Astrocyte of the cerebellum (primary cell): ENCODE results near the gene SMTNL2.
A peak's percentile ranks its signal among the peaks of the same experiment; 100 is the strongest.

Source experiments
- DNase-seq: peaks from one replicate; pipeline ENCODE4 v3.0.0-alpha.2; 2011; ENCODE audit warnings: low read depth
- H3K4me3 ChIP-seq: 2 replicates; pipeline ENCODE4 v1.5.1; 2011; ENCODE audit warnings: mild to moderate bottlenecking, low read depth, low read length, moderate library complexity
- in situ Hi-C: cut with HindIII; loops from 2 replicates; pipeline ENCODE4 v1.10.0; 2017; ENCODE audit warnings: low sequenced_read_pairs
- TF ChIP-seq, protein P1 (sequence below): IDR thresholded peaks from 2 replicates; pipeline ENCODE4 v1.5.1; 2012; ENCODE audit warnings: low read length, low read depth, moderate library complexity, mild to moderate bottlenecking; ENCODE audit errors: missing control alignments

The SMTNL2 gene

DNA sequence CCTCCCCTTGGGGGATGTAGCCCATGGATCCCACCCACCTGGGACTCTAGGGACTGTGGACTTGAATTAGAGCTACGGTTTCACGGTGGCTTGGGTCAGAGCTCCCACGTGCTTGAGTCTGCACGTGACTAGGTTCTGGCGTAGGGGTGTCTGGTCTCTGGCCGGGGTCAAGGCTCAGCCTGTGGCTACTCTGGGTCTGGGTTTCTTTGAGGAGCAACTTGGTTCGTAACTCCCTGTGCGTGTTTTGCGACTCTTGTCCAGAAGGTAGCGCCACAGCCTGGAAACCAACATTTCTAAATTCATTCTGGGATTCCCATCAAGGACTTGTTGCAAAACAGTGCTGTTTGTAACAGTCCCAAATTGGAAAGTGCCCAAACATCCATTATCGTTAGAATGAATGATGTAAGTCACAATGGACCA, 23.5 kb upstream of the SMTNL2 start:
- in situ Hi-C loops, result no loop called here
- H3K4me3 ChIP-seq, result no peak overlapping the region
- TF ChIP-seq, protein P1, sequence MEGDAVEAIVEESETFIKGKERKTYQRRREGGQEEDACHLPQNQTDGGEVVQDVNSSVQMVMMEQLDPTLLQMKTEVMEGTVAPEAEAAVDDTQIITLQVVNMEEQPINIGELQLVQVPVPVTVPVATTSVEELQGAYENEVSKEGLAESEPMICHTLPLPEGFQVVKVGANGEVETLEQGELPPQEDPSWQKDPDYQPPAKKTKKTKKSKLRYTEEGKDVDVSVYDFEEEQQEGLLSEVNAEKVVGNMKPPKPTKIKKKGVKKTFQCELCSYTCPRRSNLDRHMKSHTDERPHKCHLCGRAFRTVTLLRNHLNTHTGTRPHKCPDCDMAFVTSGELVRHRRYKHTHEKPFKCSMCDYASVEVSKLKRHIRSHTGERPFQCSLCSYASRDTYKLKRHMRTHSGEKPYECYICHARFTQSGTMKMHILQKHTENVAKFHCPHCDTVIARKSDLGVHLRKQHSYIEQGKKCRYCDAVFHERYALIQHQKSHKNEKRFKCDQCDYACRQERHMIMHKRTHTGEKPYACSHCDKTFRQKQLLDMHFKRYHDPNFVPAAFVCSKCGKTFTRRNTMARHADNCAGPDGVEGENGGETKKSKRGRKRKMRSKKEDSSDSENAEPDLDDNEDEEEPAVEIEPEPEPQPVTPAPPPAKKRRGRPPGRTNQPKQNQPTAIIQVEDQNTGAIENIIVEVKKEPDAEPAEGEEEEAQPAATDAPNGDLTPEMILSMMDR, result no peak
- no peak for DNase-seq

- in situ Hi-C loops, result no loop called here
- DNase-seq, result no peak
- H3K4me3 ChIP-seq, result no peak overlapping the region
- TF ChIP-seq, protein P1, result no peak
Observed at GRCh38 chr17:4562015-4562969, 22.0 kb upstream of the SMTNL2 start.

DNA sequence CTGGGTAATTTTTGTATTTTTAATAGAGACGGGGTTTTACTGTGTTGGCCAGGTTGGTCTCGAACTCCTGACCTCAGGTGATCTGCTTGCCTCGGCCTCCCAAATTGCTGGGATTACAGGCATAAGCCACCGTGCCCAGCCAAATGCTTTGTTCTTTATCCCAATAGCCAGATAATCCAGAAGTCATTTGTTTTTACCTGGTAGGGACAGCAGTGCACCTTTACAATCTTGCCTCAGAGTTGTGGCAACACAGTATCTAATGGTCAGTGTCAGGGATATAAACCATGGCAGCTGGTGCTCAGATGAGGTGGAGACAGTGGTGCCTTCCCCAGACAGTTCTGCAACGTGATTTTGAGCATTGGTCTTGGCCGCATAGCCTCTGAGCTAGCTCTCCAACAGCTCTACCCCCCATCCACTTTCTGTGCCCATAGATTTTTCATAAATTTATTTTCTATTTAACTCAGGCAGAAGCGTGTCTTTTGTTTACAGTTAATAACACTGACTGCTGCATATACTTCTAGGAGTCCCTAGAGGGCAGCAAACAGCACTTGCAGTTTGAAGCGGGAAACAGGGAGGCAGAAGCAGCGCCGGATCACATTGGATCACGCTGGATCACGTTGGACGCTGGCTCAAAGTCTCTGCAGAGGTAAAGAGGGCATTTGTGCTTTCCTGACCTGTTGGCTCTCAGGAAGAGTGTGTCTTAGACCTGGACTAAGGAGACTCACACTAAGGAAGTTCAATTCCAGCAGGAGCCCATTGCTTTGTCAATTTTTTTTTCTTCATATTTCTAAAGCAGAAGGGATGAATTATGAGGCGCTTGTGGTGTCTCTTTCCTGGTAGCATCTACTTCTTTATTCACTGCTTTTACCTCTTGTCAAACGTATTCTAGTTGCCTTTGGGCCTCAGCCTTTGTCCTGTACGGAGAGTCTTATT, 18.9 kb upstream of the SMTNL2 start:
- H3K4me3 ChIP-seq, result no peak overlapping the region
- TF ChIP-seq, protein P1, result peak; percentile 91
- in situ Hi-C loops, result no loop called here
- DNase-seq, result peak; percentile 64

- peak; percentile 24 for DNase-seq
- TF ChIP-seq, protein P1, result peak; percentile 85
- H3K4me3 ChIP-seq, result no peak overlapping the region
- in situ Hi-C loops, result no loop called here
Observed at GRCh38 chr17:4566785-4567184, 17.5 kb upstream of the SMTNL2 start.

- TF ChIP-seq, protein P1, result no peak
- in situ Hi-C loops, result no loop called here
- DNase-seq, result no peak
- H3K4me3 ChIP-seq, result no peak overlapping the region
Observed at GRCh38 chr17:4569591-4569990, 14.7 kb upstream of the SMTNL2 start.

DNA sequence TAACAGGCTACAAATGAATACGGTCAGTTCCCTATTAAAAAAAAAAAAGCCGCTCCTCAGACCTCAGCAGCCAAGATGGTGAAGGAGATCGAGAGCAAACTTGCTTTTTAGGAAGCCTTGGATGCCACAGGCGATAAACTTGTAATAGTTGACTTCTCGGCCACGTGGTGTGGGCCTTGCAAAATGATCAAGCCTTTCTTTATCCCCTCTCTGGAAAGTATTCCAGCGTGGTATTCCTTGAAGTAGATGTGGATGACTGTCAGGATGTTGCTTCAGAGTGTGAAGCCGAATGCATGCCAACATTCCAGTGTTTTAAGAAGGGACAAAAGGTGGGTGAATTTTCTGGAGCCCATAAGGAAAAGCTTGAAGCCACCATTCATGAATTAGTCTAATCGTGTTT, 12.2 kb upstream of the SMTNL2 start:
- no peak overlapping the region for H3K4me3 ChIP-seq
- TF ChIP-seq, protein P1, result no peak
- in situ Hi-C loops, result no loop called here

More for the DNA sequence above, 12.2 kb upstream of the SMTNL2 start:
- no peak for DNase-seq
